HG03095 (cell line): Measurements from ENCODE around the gene RNLS.
"Not testable (repeated sequence)": the region's sequence is repeated elsewhere in the genome, so short reads cannot be mapped to it uniquely, and the experiment has no call there.

Source experiments
- ATAC-seq: cut with Tn5 transposase; IDR thresholded peaks from one replicate; pipeline ENCODE4 v1.9.1; 2021; ENCODE audit warnings: moderate library complexity; ENCODE audit not compliant: unreplicated experiment

RNLS gene

DNA sequence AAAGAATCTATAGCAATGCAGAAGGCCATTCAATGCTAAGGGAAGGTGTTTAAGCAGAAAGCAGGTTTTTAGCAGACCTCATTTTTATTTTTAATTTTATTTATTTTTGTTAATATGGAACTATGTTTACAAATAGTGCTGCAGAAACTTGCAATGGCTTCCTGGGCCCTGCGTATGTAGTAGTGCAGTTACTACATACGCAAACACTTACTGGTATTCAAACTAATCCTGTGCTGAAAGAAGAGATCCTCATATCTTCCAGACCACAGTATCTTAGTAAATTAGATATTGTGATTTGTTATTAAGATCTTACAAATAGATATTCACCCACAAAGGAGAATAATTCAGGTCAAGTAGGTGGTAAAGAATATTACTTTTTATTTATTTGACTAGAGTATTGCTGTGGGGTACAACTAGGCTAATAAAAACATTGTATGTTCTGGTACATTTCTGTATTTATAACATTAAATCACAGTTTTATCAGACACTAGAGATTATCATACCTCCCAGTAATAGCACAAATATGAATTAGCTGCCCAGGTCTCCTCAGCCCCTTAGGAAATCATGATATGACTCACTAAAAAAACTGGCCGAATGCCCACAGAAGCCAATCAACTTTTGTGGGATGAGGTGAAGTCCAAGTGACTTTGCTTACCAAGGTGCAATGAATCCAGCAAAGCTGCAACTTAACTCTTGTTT is 57.6 kb downstream of the RNLS start:
- no peak for ATAC-seq

DNA sequence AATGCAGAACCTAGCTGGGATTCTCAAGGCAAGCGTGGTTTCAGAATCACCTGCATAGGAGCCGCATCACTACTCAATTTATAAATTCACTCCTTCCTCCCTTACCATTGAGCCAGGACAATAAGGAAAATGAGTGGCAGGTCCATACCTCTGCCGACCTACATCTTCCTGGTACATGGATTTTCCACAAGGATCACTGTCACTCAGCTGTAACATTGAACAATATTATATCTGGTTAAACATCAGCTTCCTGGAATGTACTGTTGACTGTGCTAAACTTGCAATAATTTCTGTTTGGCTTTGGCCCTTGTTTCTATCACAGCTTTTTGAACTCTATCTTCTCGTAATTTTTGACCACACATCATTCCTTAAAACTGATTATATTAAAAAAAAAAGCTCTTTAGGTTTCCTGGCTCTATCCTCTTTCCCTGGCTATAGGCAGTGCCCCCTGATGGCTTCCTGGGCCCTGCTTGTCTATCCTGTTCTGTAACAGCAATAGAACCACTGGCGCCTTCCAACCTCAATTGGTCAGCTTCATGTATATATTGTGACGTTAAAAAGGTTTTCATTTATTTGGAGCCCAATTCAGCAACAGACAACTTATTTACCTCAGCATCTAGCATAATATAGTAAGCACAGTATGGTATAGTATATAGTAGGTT is 59.2 kb downstream of the RNLS start:
- no peak for ATAC-seq

DNA sequence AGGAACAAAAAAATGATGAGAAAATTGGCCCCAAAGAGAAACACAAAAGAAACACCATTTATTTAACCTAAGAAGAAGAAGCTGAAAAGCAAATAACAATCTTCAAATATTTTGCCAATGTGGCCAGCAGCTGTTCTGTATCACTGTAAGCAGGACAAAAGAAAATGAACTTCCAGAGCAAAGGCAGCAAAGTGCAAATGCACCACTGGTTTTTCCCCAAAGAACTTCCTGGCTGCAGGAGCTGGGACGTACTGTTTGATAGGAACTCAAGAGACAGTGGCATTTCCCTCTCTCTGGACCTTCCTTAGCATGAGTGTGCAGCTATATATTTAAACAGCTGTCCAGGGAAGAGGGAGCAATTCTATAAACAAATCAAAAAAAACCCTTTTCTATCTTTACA is 60.4 kb downstream of the RNLS start:
- ATAC-seq, result no peak

DNA sequence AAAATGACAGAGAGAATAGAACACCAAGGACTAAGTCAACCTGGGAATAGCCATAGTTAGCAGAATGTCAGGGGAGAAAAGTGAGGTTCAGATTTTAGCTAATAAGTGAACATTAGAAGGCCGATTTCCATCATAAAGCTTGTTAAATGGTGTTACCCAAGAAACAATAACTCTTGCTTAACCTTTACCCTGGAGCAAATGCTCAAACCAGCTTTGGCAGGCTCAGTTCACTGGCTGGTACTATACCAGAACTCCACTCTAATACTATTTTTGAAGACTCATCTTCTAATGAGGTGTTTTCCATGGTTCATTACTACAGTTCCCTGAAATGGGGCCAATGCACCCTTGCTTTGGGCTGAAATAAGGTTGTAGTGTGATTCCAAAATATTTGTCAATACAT is 61.3 kb downstream of the RNLS start:
- no peak for ATAC-seq

DNA sequence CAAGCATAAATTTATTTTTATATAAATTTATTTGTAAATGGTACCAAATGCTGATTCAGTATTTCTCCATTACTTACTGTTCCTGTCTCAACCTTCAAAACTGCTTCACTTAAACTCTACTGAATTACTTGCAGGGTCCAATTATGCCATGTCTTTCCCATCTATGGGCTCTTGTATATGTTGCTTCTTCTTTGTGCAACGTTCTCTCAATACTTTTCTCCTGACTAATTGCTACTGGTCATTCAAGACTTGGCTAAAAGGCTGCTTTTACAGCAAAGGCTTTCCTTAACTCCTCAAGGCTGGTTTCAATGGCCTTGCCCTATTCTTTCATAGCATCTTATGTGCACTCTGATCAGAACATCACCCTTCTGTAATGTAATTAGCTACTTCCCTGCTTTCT is 67.9 kb downstream of the RNLS start:
- ATAC-seq, result no peak

DNA sequence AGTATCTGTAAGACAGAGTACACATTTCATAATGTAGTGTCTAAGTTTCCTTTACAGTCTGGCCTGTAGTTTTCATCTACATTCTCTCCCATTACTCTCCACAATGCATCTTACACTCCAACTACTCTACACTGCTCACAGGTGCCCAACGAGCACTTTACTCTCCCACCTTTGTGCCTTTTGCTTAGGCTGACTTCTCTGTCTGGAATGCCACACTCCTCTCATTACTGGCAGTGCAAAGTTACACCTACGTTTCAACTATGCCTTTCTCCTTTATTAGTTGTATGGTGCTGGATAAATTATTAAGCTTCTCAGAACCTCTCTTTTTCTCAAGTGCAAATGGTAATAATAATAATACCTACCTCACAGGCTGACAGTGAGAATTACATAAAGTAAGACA is 70.5 kb downstream of the RNLS start:
- ATAC-seq, result no peak

DNA sequence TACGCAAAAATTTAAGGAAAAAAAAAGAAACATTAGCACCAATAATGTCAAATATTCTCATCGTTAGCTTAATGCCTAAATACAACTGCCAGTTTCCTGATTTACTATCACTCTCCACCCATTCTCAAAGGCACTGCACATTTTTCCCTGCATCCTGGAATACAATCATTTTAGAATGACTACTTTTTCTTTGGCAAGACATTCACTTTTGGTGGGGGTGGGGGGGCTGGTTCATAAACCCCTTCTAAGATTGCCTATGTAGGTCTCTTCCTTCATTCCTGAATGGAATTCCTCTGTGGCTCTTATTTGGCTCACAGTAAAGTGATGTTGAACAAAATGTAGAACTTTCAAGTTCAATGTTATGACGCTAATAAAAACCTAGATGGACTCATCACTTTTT is 74.3 kb downstream of the RNLS start:
- ATAC-seq, result no peak

DNA sequence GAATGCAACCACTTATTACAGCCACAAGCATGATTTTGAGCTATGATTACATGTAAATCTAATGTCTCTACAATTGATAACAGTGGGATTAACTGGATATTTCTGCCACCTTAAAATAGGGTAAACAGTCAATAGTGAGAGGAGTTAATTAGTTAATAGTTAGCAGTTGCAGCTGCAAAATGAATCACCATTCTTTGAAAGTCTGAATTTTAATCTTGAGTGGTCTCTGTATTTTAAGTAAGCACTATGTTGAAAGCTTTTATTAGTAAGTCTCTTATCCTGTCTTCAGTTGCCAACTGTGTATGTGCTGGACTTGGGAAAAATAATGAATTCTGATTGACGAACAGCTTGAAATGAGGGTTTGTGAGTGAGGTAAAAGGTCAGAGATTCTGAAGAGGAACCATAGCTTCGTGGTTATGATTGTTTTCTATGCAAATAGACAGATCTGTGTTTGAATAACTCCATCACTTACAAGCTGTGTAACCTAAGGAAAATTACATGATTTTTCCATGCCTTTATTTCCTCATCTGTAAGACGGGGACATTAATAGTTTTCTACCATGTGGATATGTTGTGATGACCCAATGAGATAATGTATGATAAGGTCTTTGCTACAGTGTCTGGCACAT is 75.2 kb downstream of the RNLS start:
- no peak for ATAC-seq

DNA sequence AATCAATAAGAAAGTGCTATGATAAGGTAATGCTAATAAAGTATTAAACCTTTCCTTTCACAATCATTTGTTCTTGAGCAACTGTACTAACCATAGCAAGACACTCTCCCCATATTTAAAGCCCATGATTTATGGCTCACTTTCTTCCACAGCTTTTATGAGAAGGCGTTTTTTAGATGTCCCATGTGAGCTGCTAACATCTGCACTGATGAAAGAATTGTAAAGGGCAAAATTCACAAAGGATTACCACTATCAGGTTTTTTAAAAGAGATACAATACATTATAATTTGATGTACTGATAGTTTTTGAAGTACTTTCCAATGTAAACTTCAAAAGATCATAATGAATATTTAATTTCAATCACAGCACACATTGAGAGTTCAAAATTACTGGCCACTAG is 75.7 kb downstream of the RNLS start:
- no peak for ATAC-seq

DNA sequence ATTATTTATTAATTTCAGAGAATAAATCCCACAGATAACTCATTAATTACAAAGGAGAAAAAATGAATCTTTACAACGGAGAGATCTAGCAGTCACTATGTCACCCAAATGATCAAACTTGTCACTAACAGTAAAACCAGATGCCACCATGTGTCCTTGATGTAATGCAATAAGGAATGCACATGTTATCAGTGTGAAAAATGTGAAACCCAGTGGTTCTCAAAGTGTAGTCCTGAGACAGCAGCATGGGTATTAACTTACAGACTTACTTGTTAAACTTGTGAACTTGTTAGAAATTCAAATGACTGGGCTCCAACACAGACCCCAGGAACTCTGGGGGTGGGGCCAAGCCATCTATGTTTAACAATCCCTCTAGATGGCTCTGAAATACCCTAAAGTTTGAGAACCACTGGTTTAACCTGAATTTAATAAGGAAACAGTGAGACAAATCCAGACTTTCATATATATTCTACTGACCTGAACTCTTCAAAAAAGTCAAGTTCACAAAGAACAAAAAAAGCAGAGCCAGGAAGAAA is 77.4 kb downstream of the RNLS start:
- no peak for ATAC-seq

DNA sequence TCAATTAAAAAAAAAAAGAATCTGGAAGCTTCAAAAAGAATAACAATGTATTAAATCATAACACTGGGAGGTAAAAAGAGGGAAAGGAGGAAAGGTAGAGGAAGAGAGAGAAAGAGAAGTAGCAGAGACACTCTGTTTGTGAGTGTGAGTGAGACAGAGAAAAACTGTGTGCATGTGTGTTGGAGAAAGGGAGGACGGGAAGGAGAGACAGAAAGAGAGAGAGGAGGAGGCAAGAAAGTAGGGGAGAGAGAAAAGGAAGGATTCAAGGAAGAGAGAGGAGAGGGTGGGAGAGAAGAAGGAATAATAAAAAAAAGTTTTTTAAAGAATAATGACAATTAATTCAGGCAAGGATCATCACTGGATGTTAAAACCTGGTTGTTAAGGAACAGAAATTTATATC is 77.9 kb downstream of the RNLS start:
- ATAC-seq, result no peak

DNA sequence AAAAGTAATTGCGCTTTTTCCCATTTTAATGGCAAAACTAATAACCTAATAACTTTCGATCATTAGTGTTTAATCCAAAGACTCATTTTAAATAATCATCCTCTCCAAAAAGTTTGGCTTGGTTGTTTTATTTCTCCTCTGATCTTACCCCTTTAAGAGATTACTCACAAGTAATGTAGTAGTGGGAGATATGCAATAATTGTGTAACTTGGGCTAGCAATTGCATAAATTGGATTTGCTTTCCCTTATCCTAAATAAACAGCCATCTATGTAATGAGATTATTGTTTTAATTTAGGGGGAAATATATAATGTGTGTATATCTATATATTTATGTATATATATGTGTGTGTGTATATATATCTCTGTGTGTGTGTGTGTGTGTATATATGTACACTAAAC is 82.5 kb downstream of the RNLS start:
- ATAC-seq, result no peak

DNA sequence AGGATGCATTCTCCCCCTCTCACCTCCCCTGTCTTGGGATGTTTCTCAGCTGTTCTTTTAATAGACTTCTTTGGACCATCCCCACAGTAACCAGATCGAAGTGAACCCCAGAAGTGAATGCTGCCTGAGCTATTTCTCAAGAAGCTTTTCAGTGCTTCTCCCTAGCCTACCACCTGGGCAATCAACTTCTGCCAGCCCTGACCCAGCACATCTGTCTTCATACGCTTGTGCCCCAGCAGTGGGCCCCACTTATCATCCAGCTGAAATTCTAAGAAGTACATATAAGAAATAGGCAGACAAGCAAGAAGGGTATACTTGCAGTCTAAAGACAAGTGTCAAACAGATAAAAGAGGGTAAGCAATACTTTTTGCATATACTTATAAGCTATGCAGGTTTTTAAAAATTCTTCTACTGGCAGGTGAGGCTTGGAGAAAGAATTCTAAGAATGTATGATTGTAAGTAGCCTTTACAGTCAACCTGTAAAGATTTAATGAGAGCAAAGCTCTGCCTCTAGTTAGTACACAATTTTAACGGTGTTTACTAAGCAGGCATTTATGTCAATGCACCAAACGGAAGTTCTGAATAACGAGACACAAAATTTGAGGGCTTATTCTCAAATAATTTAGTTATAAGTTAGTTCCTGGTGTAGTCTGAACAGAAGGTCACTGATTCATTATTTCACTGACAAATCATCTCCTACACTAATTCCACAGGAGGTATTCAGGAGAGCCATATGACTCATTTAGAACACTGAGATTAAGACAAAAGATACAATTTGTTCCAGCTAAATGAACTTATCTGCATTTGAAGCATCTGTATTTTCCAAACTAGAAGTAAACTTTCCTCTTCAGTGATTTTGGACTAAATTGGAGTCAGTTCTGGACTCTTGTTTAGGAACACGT is 83.3 kb downstream of the RNLS start:
- ATAC-seq, result no peak

DNA sequence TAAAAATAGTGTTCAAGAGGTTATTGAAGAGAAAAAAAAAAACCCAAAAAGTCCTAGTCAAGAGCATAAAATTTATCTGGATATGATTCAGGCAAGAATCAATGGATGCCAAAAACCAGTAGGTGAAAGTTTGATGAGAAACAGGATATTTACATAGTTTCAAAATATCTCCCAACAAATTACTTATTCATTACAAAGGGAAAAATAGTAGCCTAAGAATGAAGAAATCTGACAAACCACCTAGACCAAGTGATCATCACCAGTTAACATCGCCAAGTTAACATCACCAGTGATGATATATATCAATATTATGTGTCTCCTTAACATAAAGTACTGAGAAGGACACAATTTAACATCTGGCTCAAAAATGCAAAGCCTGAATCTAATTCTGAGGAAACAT is 85.2 kb downstream of the RNLS start:
- no peak for ATAC-seq

DNA sequence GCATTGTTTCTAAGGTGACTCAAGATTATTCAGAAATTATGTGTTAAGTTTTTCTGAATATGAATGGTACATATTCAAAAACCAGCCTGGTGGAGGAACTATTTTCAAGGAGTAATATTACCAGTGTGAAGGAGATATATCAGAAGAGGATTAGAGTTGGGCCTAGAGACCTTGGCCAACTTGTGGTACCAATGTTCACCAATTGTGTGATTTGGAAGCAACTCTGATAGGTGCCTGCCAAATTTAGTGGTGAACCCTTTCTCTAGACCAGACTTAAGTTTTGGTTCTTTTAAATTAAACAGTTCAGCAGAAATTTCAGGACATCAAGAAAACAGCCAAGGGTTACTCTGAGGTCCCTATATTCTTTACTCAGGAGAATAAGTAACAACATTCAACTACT is 88.6 kb downstream of the RNLS start:
- no peak for ATAC-seq

DNA sequence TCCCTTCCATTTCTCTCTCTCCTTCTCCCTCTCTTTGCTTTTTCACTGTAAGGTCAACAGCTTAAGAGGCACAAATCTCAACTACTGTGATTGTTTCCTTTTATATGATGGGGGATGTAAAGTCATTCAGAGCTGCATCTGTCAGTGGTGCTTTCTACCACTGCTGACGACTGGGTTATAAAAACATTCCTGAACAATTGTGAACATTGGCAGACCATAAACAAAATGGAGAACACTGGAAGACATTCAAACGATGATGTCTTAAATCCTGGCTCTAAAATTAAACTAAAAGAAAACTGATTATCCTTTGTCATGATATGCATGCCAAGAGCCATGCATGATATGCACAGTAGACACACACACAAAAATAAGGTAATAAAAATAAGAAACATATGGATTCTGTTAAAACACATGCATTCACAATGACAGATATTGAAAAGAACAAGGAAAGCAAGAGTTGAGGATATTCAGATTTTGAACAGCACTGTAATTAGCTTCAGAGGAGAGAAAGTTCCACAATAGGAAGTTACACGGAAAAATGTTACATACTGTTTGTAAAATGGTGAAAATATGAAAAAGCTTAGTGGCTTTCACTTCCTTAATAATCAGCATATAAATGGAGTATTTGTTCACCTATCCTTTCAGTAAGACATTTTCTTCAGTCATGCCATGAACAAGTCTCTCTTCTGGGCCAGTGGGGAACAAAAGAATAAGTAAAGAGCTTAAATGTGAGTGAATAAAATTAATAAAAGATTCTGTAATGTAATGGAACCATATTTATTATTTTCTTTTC is 89.2 kb downstream of the RNLS start:
- no peak for ATAC-seq

DNA sequence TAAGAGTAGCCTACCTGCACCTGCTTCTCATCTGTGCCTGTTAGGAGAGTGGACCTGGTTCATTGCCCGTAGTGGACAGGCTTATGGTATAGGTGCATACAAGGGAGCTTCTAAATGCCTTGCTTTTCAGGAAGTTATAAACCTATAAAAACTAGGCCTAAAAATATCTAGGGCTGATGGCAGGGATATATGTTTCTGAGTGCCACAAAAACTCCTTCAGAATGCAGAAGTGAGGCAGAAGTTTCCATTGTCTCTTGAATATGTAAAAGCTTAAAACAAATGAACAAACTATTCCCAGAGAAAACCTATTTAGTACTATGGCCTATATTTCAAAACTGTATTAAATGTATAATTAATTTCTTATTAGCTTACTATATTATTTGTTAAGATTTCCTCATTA is 91.8 kb downstream of the RNLS start:
- ATAC-seq, result no peak

DNA sequence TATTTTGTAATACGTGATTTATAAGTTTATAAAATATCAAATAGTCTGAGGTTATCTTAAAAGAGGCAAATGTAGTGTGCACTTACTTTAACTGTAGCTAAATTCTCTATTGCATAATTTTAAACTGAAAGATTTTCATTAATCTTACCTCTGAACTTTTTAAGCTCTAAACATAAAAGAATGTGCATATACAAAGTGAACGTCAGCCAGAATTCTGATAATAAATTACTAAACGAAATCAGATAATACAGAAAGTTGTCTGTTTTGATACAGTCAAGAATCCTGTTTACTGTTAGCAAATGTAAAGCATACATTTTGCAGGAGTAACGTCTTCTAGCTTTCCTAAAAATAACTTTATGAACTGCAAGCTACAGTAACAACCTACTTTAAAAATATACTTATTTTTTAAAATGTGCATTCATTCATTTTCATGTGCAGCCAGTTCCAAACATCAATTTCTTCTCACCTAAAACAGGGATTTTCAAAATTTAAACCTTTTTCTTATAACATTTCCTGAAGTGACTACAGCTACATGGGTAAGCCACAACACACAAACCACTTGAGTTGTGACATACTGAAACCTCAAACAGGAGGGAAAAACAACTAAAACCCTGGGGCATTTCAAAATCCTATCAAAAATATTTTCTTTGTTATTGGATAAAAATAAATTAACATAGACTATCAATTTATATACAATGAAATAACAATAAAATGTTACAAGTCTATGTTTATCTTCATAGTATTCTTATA is 92.7 kb downstream of the RNLS start:
- ATAC-seq, result no peak

DNA sequence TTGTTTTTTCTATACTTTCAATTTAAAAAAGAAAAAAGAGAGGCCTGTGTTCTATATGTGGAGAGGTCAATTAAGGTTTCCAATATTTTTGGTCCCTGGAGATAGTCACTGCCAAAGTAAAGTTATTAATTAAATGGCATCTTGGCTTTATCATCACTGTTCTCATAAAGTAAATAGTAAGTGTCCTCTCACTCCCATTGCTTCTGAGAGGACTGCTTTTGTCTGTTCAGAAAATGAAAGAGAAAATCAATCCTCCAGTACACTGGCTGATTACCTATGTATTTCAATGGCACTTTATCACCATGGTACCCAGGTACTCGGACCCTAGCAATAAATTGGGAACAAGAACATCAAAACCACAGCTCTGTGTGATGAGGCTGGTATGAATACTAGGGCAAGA is 94.0 kb downstream of the RNLS start:
- no peak for ATAC-seq

DNA sequence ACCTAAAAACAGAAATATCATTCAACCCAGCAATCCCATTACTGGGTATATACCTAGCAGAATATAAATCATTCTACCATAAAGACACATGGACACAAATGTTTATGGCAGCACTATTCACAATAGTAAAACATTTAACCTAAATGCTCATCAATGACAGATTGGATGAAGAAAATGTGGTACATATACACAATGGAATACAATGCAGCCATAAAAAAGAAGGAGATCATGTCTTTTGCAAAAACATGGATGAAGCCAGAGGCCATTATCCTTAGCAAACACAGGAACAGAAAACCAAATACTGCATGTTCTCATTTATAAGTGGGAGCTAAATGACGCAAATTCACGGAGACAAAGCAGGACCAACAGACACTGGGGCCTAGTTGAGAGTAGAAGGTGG is 96.3 kb downstream of the RNLS start:
- not testable (repeated sequence) for ATAC-seq
